Brain microvascular endothelial cell (primary cell): ENCODE measurements around the gene NLGN4X.

Source experiments
- DNase-seq: peaks from one replicate; pipeline ENCODE4 v3.0.0-alpha.2; 2020
- H3K27ac ChIP-seq: fragments of 250-450 bp; sonication (Bioruptor Pico); 2 replicates; pipeline ENCODE4 v1.5.1; 2020; ENCODE audit warnings: mild to moderate bottlenecking, moderate library complexity
- H3K27me3 ChIP-seq: fragments of 250-450 bp; sonication (Bioruptor Pico); replicated peaks from 2 replicates; pipeline ENCODE4 v1.5.1; 2020; ENCODE audit warnings: mild to moderate bottlenecking
- H3K36me3 ChIP-seq: fragments of 250-450 bp; sonication (Bioruptor Pico); replicated peaks from 2 replicates; pipeline ENCODE4 v1.5.1; 2020; ENCODE audit warnings: mild to moderate bottlenecking
- H3K4me3 ChIP-seq: 2 replicates; pipeline ENCODE4 v1.5.1; 2011; ENCODE audit warnings: low read depth, mild to moderate bottlenecking, control low read depth, low read length, moderate library complexity
- in situ Hi-C: cut with HindIII; loops from 2 replicates; pipeline ENCODE4 v1.10.0; 2017; ENCODE audit warnings: low sequenced_read_pairs, low pct_ligation_motif_present
- TF ChIP-seq, protein P1 (sequence below): IDR thresholded peaks from 2 replicates; pipeline ENCODE4 v1.5.1; 2011; ENCODE audit warnings: low read depth, mild to moderate bottlenecking, moderate library complexity, low read length, control low read depth, inconsistent platforms; ENCODE audit errors: missing control alignments

The NLGN4X gene

DNA sequence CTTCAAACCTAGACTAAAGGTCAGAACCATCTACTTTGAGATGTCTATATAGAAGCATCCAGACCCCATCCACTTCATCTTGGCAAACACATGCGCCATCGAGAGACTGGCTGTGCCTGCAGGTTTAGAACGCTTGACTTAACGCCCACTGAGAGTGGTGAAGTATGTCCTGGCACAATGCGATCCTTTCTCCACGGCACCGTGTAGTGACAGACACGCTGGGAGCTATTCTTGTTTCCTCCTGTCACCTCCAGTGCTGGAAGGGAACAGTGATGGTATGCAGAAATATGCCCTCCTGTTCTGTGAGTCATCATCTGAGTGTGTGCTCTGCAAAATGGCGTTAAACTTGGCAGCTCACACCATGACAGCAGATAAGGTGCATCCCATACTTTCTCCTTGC, 330.2 kb downstream of the NLGN4X start:
- no peak overlapping the region for H3K27ac ChIP-seq
- DNase-seq: no peak
- in situ Hi-C loops: no loop called here
- no peaks in the 10 kb centered on the region for H3K27me3 ChIP-seq
- TF ChIP-seq, protein P1, sequence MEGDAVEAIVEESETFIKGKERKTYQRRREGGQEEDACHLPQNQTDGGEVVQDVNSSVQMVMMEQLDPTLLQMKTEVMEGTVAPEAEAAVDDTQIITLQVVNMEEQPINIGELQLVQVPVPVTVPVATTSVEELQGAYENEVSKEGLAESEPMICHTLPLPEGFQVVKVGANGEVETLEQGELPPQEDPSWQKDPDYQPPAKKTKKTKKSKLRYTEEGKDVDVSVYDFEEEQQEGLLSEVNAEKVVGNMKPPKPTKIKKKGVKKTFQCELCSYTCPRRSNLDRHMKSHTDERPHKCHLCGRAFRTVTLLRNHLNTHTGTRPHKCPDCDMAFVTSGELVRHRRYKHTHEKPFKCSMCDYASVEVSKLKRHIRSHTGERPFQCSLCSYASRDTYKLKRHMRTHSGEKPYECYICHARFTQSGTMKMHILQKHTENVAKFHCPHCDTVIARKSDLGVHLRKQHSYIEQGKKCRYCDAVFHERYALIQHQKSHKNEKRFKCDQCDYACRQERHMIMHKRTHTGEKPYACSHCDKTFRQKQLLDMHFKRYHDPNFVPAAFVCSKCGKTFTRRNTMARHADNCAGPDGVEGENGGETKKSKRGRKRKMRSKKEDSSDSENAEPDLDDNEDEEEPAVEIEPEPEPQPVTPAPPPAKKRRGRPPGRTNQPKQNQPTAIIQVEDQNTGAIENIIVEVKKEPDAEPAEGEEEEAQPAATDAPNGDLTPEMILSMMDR: no peak
- H3K36me3 ChIP-seq: no peaks in the 10 kb centered on the region
- no peak overlapping the region for H3K4me3 ChIP-seq

DNA sequence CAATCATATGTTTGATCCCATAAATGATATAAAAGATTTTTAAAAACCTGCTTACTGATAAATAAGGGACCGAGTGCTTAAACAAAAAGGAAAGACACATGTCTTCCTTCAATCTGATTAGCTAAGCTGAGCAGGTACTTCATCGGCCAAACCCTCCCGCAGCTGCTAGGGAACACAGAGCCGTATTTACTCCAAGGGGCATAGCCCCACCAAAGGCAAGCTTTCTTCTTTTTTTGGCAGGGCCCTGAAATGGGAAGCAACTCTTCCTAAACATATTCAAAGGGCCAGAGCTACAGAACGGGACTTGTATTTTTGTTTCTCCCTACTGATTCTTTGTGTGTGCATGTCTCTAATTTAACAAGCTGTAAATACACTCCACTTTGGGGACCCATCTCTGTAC, 337.3 kb downstream of the NLGN4X start:
- H3K4me3 ChIP-seq: no peak overlapping the region
- TF ChIP-seq, protein P1: no peak
- H3K36me3 ChIP-seq: no peaks in the 10 kb centered on the region
- H3K27ac ChIP-seq: no peak overlapping the region
- in situ Hi-C loops: no loop called here
- no peak for DNase-seq
- H3K27me3 ChIP-seq: no peaks in the 10 kb centered on the region

DNA sequence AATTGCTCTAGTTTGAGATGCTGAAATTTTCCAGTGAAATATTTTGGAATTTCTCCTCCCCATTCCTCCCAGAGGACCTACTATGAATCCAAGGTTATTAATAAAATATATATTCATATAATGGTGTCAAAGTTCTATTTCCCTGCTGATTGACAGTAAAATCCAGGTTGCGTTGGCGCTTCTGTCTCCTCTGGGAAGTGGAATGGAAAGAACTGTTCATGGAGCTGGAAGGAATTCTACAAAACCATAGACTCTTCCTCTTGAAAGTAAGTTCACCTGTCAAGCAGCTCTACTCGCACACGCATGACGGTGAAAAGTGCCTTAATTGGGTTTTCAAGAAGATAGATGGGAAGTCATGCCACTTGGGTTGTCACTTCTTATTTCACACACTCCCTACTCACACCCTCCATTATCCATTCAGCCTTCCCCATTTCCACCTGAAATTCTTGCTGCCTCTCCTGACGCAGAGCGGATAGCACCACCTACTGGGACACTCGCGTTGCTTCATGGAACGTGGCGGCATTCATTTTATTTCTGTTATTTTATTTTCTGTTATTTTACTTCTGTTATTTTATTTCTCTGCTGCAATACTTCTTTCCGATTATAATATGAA, 351.6 kb downstream of the NLGN4X start:
- TF ChIP-seq, protein P1: peak; percentile 65
- no peaks in the 10 kb centered on the region for H3K27me3 ChIP-seq
- no peaks in the 10 kb centered on the region for H3K36me3 ChIP-seq
- H3K27ac ChIP-seq: no peak overlapping the region
- in situ Hi-C loops: no loop called here
- DNase-seq: no peak
- H3K4me3 ChIP-seq: no peak overlapping the region

DNA sequence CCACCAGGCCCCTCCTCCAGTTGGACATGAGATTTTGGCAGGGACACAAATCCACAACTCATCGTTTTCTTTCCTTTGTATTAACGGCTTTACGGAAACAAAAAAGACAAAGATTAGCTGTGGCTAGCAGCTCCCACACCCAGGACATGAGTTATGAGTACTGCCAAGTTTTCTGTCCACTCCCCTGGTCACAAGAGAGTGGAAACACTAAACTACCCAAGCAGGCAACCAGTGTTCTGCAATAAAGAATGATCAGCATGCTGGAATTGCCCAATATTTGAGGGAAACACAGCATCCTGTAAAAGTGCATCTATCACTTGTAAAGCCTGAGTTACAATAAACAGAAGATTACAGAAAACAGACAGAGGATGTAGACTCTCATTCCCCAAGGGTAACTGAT, 358.4 kb downstream of the NLGN4X start:
- in situ Hi-C loops: no loop called here
- Histone ChIP-seq H3K4me3 (no peak overlapping the region), H3K36me3 (no peaks in the 10 kb centered on the region), H3K27ac (no peak overlapping the region), H3K27me3 (no peaks in the 10 kb centered on the region)
- TF ChIP-seq, protein P1: no peak
- no peak for DNase-seq

DNA sequence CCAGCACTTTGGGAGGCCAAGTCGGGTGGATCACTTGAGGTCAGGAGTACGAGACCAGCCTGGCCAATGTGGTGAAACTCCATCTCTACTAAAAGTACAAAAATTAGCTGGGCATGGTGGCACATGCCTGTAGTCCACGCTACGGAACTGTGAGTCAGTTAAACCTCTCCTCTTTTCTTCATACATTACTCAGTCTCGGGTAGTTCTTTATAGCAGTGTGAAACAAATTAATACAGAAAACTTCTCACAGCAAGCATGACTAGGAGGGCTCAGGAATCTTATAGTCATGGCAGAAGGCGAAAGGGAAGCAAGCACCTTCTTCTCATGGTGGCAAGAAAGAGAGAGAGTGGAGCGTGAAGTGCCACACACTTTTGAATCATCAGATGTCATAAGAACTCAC, 358.9 kb downstream of the NLGN4X start:
- no peak for DNase-seq
- H3K4me3 ChIP-seq: no peak overlapping the region
- in situ Hi-C loops: no loop called here
- H3K27ac ChIP-seq: no peak overlapping the region
- TF ChIP-seq, protein P1: no peak
- H3K36me3 ChIP-seq: no peaks in the 10 kb centered on the region
- no peaks in the 10 kb centered on the region for H3K27me3 ChIP-seq

DNA sequence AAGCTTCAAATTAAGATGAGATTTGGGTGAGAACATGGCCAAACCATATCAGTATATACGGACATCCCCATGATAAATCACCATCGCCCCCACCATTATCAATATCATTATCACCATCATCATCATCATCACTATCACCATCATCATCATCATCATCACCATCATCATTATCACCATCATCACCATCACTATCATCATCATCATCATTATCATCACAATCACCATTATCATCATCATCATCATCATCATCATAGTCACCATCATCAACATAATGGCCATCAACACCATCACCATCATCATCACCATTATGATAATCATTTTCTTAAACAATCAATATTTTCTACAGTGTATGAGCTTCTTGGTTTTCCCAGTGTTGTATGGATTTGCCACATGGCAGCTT, 360.9 kb downstream of the NLGN4X start:
- H3K27ac ChIP-seq: no peak overlapping the region
- H3K4me3 ChIP-seq: no peak overlapping the region
- TF ChIP-seq, protein P1: no peak
- H3K27me3 ChIP-seq: no peaks in the 10 kb centered on the region
- in situ Hi-C loops: no loop called here
- no peak for DNase-seq
- H3K36me3 ChIP-seq: no peaks in the 10 kb centered on the region
